ENCODE data around the gene FAM120B.

The FAM120B gene

DNA sequence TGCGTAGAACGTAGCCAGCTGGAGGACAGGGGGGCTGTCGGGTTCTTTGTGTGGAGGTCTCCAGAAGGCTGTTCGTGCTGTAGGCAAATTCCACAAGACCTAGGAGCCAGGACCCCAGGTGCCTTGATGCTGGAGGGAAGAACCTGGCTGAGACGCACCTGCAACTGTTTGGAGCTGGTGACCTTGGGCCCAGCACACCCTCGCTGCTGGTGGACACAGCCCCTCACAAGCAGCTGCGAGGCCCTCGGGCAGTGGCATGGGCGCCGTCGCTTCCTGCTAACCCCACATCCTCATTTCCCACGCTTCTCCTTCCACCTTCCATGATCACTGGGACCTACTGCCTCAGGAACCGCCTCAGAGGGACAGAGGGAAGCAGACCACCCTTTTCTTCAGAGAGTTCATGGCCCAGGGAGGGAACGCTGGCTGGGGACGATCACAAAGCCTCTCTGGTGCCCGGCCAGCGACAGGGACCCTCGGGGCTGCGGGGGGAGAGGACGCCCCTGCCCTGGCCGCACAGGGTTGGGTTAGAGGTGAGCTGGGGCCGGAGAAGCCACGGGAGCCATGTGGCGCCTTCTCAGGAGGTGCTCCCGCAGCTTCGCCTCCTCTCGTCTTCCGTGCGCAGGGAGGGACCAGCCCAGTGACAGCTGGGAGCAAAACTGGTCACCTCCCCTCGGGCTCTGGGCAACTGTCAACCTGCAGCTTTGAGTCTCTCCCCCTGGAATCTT, 34.1 kb upstream of the FAM120B start:
- DNase-seq, result no peak

DNA sequence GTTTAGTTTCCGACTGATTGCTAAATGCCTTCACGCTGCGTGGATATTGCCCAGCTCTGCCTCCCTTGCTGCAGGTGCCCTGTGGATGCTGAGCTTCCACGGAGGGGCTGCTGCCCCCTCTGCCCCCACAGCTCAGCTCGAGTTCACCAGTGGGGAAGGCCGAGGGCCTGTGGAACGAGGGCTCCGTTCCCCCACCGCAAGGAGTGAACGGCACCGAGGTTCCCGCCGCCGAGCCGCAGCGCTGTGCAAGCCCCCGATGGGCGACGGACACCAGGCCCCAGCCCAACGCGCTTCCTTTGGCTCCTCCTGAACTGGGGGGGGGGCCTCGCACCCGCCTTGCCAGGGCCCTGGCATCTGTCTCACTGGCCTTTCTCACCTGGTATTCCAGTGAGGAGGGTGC, 33.4 kb upstream of the FAM120B start:
- DNase-seq, result no peak

DNA sequence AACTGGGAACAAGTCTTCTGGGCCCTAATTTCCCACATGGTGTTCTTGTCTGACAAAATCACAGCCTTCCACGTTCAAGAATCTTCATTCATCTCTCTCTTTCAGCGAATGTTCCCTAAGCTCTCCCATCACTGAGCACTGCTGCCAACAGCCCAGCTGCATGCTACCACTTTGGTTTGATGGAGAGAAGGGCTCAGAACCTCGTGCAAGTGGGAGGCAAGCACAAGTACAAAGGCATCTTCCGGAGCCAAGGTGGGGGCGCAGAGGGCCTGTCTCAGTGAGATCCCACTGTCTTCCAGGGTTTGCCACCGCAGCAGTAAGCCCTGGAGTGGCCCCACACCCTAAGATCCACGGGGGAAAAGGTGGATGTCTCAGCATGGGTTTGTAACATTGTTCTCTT, 32.9 kb upstream of the FAM120B start:
- no peak for DNase-seq

DNA sequence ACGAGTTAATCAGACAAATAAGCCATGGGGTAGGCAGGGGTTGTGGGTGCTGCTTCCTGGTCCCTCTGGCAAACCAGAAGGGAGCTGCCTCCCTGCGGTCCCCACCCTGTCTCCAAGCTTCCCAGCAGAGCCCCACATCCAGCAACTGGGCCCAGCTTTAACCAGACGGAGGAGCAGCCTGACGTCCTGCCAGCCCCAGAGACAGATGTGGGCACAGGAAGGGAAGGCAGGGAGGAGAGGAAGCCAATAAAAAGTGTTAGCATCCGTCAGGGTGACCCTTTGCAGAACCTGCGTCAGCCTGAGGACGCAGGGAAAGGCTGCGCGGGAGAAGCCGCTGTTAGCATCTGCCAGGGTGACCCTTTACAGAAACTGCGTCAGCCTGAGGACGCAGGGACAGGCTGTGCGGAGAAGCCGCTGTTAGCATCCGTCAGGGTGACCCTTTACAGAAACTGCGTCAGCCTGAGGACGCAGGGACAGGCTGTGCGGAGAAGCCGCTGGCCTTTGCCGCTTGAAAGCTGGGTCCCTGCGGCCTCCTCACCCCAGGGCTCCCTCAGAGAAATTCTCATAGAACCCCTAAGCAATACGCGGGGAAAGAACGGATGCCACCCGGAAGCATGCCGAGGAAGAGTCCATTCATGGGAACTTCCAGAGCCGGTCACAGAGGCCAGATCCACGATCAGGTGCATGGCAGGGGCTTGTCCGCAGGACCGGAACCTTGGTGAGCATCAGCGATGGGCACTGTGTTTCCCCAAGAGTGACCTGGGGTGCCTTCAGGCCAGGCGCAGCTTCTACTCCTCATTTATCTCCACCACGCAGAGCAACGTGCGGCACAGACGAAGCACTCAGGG, 31.6 kb upstream of the FAM120B start:
- no peak for DNase-seq

DNA sequence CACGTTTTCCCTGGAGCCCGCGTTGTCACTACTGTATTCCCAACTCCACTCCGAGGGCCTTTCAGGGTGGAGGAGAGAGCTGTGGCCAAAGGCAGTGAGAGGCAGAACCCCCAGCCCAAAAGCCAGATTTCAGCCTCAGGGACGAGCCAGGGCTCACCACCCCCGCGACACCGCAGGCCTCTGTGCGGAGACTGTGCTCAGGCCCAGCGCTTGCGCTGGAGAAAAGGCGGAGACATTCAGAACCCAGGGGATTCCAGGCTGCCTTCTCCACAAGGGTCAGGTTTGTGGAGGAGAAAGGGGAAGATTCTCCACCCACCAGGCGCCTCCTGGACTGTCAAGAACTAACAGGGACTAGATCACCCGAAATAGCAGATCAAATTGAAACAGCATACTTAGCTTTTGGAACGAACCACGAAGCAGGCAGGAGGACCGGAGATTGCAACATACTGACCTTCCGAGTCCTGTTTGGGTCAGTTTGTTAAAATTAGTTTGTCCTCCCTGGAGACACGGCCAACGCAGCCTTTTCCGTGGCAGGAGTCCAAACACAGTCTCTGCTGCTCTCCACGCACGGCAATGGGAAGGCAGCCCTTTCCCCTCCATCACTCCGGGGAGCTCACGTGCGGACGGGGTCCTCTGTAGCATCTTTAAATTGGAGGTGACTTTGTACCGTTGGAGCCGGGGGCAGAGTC, 30.0 kb upstream of the FAM120B start:
- DNase-seq, result no peak

DNA sequence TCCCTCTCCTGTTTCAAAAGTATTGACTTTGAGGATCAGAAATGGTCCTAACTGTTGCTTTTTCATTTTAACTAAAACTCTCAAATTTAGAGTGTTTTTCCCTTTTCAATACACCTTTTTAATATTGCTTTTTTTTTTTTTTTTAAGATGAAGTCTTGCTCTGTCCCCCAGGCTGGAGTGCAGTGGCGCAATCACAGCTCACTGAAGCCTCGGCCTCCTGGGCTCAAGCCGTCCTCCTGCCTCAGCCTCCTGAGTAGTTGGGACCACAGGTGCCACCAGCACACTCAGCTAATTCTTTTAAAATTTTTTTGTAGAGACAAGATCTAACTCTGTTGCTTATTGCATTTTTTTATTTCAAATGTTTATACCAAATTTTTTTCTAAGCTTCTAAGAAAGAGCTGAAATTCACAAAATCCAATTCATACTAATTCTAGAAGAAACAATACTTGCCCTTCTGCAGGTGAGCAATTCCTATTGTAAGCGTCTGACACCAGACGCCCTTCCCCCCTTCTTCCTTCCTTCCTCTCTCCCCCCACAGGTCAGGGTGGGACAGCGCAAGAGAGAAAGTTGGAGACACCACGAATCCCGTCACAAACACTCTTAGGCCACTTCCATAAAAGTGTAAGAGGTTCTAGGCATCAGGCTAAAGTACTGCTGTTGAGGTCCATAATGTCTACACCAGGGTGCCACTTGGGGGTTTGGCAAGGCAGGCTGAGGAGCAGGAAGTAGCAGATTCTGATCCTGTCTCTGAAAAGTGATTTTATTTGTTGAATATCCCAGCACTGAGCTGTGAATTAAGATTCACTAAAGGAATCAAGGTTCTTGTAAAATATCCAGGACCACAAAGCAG, 28.4 kb upstream of the FAM120B start:
- no peak for DNase-seq

DNA sequence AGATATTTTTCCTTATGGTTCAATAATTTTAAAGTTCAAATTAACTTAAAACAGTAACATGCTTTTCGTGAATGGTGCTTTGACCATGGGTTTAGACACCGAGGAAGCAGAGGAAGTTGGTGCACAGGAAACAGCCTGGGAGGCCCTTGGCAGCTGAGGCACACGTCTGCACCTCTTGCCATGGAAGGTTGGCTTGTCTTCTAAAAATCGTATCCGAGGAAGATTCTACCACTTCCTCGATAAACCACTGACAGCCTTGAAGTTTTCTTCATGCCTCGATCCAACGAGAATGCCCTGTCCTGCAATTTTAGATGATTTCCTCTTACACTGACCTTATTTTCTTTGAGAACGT, 27.8 kb upstream of the FAM120B start:
- DNase-seq, result no peak

DNA sequence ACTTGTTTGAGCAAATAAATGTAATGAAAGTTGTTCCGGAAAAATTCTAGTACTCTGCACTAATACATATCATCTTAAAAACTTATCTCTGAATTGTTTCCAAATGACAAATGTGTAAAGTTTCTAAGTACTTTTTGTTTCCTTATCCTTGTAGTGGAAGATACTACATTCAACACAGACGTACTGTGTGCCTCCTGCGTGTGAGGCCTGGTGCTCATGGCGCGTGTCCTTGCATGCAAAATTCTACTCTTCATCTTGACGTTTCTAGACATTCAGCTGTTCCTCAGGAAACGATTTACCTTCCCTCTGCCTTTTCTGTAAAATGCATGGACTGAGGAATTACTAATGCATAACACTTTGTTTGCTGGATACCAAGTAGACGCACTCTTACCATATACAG, 27.1 kb upstream of the FAM120B start:
- DNase-seq, result no peak

DNA sequence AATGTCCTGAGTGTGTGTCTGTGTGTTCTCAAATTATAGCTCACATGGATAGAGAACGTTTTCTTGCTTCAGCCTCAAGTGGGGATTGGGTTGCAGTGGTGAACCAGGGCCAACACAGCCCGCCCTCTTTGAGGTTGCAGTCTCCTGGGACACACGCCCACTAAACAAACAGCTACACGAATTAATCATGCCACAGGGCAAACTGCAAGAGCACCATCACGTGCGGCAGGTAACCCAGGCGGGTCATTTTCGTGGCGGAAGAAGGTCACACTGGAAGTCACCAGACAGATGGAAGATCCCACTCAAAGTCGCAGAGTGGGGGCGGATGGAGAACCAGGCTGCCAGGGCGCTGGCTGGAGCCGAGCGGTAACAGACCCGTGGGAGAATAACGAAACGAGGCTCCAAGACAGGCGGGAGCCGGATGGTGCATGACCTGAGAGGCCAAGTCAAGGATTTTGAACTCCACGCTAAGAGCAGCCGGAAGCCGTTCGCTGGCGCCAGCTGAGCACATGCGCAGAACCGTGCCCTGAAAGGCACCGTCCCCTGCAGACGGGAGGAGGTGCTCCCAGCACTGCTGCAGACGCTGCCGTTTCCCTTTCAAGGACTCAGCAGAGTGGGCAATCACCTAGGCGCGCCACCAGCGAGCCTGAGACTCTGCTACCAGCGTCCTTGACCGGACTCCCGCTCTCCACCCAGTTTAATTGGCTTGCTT, 26.4 kb upstream of the FAM120B start:
- peak; percentile 38 for DNase-seq

DNA sequence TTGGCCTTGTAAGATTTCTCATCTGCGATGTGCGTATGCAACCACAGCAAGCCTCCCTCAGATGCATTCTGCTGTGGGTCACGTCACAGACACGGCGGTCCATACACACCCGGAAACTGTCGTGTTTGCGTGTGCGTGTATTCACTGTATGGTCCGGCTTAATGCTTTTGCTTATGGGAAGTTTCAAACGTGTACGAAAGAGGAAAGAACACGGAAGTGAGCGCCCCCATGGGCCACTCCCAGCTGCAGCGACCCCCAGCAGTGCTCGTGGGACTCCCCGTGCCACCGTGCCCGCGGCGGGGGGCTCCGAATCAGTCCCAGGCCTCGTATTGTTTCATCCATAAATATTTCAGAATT, 25.9 kb upstream of the FAM120B start:
- peak; percentile 19 for DNase-seq

DNA sequence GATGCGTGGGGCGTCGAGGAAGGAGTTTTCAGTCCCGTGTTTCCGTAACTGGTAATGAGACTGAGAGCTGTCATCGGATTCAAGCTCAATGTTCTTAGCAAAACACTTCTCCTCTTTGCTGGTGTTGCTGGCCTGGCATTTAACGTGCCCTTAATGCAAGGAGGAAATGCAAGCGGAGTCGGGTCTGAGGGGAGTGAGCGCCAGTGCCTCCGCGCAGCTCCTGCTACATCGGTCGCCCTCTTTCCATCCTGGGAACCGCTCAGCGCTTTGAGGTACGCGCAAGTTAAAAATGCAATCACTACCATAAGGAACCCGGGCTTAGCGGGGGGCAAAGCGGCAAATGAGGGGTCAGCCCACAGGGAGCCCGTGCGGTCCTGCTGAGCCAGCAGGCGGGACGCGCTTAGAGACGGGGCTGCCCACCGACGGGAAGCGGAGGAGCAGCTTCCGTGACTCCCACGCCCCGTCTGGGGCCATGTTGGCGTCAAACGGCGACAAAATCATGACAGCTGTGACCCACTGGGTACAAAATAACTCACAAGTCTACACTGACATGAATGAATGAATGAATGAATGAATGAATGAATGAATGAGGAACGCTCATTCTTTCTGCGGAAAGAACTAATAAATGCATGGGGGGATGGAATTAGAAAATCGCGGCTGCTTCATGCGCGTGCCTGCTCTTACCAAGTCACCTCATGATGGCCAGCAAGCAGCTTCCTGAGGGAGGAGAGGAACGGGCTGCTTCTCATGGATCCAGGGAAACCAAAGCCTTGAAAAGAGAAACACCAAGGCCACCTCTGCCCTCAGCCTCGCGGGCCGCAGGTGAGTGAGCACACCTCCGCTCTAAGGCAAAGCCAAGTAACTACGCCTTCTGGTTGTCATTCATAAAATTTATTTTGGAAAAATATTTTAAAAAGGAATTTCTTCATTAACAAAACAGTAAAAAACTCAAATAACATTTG, 24.9 kb upstream of the FAM120B start:
- peak; percentile 17 for DNase-seq

DNA sequence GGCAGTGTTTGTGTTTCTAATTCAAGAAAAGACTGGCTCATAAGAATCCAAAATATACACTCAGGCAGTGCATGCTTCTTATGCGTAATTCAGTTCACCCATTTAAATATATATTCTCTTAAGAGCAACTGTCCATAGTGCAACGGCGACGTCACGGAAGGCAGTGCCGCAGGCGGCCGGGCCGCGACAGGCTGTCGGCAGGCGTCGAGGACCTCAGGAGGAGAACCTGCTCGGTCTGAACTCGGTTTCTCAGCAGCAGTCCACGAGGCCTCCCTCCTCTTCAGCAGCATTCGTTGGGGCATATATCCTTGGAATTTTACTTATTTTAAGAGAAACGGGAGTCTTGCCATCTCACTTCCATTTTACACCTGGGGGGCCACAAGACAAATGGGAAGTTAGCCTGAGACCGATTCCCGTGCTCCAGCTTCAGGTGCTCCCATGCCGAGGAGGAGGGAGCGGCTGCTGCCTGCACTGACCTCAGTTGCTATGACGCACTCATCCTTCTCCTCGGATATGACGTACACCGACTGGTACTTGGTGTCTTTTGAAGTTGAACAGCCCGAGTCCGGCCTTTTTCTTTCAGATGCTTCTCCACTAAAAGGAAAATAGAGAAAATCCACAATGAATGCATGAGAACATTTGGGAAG, 23.9 kb upstream of the FAM120B start:
- DNase-seq, result peak; percentile 7

DNA sequence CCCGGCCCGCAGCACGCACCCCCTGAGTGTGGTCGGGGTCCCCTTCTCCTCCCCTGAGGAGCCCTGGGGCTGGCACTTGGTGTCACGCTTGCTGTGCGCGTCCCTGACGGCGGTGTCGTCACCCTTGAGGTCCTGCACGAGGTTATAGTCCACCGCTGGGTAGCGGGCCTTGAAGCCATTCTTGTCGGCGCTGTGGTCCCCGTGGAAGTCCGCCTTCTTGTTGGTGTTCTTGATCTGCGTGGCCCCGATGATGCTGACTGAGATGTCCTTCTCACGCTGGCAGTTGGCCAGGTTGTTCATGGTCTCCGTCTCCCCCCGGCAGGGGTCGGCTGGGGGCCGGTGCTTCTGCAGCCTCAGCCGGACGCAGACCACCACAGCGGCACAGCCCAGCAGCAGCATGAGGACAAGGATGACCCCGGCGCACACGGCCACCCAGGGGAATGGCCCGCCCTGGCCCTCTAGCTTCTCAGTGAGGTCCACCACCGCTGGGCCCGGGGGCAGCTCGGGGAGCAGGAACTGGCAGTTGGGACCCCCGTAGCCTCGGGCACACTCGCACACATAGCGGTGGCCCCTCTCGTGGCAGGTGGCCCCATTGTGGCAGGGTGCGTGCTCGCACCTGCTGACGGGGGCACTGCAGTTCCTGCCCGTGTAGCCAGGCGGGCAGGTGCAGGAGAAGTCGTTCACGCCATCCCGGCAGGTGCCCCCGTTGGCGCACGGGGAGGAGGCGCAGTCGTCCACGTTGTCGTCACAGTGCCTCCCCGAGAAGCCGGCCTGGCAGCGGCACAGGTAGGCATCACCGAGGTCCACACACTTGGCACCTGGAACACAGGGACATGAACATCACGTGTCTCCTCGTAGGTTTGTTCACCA, 23.1 kb upstream of the FAM120B start:
- peak; percentile 13 for DNase-seq

DNA sequence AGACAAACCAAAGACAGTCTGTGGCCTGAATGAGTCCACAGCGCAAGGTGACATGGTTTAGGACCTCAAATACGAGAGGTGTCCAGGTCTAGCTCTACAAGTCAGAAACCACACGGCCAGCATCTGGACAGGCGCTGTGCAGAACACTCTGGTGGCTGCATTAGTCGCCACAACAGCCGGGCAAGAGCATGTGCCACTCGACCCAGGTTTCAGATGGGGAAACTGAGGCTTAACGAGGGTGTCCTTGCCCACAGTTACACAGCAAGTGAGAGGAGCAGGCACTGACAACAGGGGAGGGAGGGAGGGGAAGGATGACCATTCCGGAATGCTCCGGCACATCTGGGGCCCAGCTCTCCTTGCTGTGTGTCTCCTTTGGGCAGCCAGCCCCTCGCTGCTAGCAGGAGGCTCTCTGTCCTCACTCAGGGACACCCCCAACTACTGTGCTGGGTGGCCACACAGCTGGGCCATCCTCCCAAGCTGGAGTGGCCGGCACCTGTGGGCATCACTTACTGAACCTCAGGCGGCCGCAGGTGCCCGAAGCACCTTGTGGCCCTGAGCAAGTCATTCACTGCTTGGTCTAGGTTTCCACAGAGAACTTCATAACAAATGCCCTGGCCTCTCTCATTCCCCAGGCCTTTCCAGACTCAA, 22.3 kb upstream of the FAM120B start:
- peak; percentile 6 for DNase-seq

DNA sequence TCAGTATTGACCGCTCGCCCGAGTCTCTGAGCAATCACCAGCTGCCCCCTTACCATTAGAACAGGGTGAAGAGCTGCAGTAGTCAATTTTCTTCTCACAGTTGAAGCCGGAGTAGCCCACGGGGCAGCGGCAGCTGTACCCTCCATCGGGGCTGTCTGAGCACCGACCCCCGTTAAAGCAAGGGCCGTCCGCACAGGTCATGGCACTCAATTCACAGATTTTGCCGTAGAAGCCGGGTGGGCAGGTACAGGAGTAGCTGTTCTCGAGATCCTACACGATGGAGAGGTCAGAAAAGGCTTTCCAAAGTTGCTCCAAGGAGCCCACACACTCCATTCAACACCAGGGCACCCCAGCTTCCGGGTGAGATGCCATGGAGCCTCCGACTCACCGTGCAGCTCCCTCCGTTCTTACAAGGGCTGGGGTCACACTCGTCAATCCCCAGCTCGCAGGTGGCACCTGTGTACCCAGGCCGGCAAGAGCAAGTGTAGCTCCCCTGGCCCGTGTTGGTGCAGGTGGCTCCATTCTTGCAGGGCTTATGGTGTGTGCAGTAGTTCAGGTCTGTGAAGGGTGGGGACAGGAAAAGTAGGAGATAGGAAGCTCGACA, 21.6 kb upstream of the FAM120B start:
- peak; percentile 6 for DNase-seq

DNA sequence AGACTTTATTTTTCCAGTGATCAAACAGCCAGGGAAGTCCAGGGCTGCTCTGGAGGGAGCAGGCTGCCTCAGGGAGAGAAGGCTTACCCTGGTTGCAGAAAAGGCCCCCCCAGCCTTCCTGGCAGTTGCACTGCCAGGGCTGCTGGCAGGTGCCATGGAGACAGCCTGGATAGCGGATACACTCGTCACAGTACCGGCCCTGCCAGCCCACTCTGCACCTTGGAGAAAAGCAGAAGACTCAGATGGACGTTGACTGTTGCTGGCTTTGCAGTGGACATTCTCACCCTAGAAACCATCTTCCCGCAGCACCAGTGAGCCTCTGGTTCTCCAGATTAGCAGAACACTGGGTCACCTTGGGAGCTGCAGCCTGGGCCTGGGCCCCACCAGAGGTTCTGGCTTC, 21.1 kb upstream of the FAM120B start:
- peak; percentile 16 for DNase-seq

DNA sequence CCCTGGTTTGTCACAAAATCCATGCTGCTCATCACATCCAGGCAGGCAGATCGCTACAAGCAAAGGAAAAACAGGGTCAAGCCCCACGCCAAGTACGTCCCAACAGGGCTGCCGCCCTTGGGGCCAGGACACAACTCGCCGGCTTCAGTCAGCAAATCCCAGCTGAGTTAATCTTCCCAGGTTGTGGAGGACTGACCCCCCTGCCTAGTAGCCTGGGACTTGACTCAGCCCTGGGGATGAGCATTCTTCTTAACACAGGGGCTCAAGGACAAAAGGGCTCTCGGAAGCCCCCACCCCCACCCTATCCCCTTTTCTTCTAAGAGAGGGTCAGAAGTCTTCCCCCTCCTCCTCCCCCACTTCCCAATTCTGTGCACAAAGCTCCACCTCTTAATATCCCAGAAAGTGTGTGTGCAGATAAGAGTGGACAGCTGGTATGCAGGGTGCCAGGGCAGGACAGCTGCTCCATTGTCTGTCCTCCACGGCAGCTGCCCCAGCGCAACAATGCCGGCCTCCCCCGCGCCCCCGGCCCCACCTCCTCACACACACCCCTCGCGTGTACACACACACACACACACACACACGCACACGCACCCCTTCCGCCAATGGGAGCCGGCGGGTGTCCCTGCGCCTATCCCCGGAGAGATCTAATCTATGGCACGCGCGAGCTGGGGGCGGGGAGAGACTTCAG, 20.2 kb upstream of the FAM120B start:
- DNase-seq, result peak; percentile 79

DNA sequence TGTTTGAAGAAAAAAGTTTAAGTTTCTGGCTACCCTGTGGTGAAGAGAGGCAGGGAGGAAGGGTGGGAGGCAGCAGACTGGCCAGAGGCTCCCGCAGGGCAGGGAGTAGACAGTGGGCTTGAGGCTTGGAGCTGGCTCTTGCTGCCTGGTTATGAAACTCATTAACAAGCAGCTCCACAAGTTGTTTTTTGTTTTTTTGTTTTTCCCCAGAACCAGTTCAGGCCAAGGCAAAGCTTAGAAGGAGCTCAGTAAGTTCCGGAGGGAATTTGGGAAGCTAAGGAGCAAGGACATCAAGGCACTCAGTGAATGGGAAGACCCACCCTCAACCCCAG, 19.7 kb upstream of the FAM120B start:
- DNase-seq, result no peak
